HL-60 (cell line): Measurements from ENCODE around the gene TOMM20.

Source experiments
- DNase-seq, 2 experiments: peaks; one replicate each; pipeline ENCODE4 v3.0.0-alpha.2; 2010 to 2020; ENCODE audit warnings: low read depth in 1 of 2, low spot score in 1 of 2
- H3K27ac ChIP-seq: fragments of 250-450 bp; sonication (Bioruptor Pico); replicated peaks from 2 replicates; pipeline ENCODE4 v1.5.1; 2020; ENCODE audit warnings: mild to moderate bottlenecking, moderate library complexity
- H3K27me3 ChIP-seq: fragments of 250-450 bp; sonication (Bioruptor Pico); 2 replicates; pipeline ENCODE4 v1.5.1; 2021; ENCODE audit warnings: mild to moderate bottlenecking, moderate library complexity; ENCODE audit not compliant: insufficient read depth, poor library complexity, severe bottlenecking
- H3K4me3 ChIP-seq: replicated peaks from 2 replicates; pipeline ENCODE4 v1.5.1; 2011; ENCODE audit warnings: mild to moderate bottlenecking, control low read depth, low read length; ENCODE audit not compliant: insufficient read depth
- CTCF ChIP-seq: IDR thresholded peaks from one replicate; pipeline ENCODE4 v1.5.1; 2011; ENCODE audit warnings: low read length, control low read depth, inconsistent platforms; ENCODE audit not compliant: insufficient read depth
- GABPA ChIP-seq: IDR thresholded peaks from 2 replicates; pipeline ENCODE4 v1.6.1; 2012; ENCODE audit warnings: low read depth
- POLR2AphosphoS5 ChIP-seq: IDR thresholded peaks from 2 replicates; pipeline ENCODE4 v1.6.1; 2012; ENCODE audit warnings: low read depth
- REST ChIP-seq: IDR thresholded peaks from 2 replicates; pipeline ENCODE4 v1.6.1; 2012; ENCODE audit warnings: low read depth; ENCODE audit not compliant: insufficient replicate concordance
- SPI1 ChIP-seq: IDR thresholded peaks from 2 replicates; pipeline ENCODE4 v1.6.1; 2012; ENCODE audit warnings: low read depth, mild to moderate bottlenecking, borderline replicate concordance

The TOMM20 gene

GRCh38 chr1:235136111-235136510 lies 7.5 kb upstream of the TOMM20 start:
- Histone ChIP-seq H3K27me3 (no peaks in the 10 kb centered on the region), H3K4me3 (no peak overlapping the region), H3K27ac (no peak overlapping the region)
- no peak for TF ChIP-seq SPI1
- no peak for TF ChIP-seq POLR2AphosphoS5
- no peak for TF ChIP-seq GABPA
- no peak for DNase-seq

- TF ChIP-seq REST (no peak), CTCF (no peak), SPI1 (no peak), GABPA (no peak), POLR2AphosphoS5 (no peak)
Observed at GRCh38 chr1:235134171-235134570, 5.5 kb upstream of the TOMM20 start.

GRCh38 chr1:235133086-235133485 lies 4.4 kb upstream of the TOMM20 start:
- no peak for DNase-seq
- TF ChIP-seq POLR2AphosphoS5 (no peak), GABPA (no peak), CTCF (no peak), SPI1 (no peak), REST (no peak)
- Histone ChIP-seq H3K27ac (no peak overlapping the region), H3K27me3 (no peaks in the 10 kb centered on the region), H3K4me3 (no peak overlapping the region)

More at GRCh38 chr1:235134171-235134570, 5.5 kb upstream of the TOMM20 start:
- no peak overlapping the region for H3K27ac ChIP-seq
- no peaks in the 10 kb centered on the region for H3K27me3 ChIP-seq
- no peak overlapping the region for H3K4me3 ChIP-seq
- DNase-seq: no peak

- H3K27me3 ChIP-seq: no peaks in the 10 kb centered on the region
- no peak for TF ChIP-seq CTCF
- no peak for TF ChIP-seq REST
- TF ChIP-seq SPI1: no peak
- TF ChIP-seq GABPA: no peak
- no peak for TF ChIP-seq POLR2AphosphoS5
- no peak for DNase-seq
- no peak overlapping the region for H3K4me3 ChIP-seq
- no peak overlapping the region for H3K27ac ChIP-seq
Observed at GRCh38 chr1:235131961-235132360, 3.3 kb upstream of the TOMM20 start.
